ENCODE results near the gene MBOAT1.

Gene MBOAT1

GRCh38 chr6:20170455-20171148, 41.7 kb downstream of the MBOAT1 start:
- Histone ChIP-seq H3K9me3 (ENCODE audit: control insufficient read depth, insufficient read depth, low read depth, low read length) (no peaks in the 10 kb centered on the region), H3K4me3 (ENCODE audit: low read depth, low read length) (no peak overlapping the region), H3K36me3 (ENCODE audit: control insufficient read depth in 2 of 2, insufficient read depth in 1 of 2, low read length in 2 of 2) (no peaks in the 10 kb centered on the region), H3K27ac (ENCODE audit: extremely low read depth, low read depth, low read length) (no peak overlapping the region), H3K4me1 (ENCODE audit: control insufficient read depth, insufficient read depth, low read length) (no peaks in the 10 kb centered on the region)
- CTCF ChIA-PET, result interaction anchor here (1.3 kb wide), 1 partner anchor 44 kb away, joined by 4 read pairs; no protein-coding TSS in a partner anchor
- POLR2A ChIA-PET, result no interaction called here
- TF ChIP-seq ZNF324 (tag by site-specific recombination; IDR thresholded peaks at IDR 0.05), result no peak
- no peak for TF ChIP-seq REST (tag by site-specific recombination; IDR thresholded peaks at IDR 0.05)
- no peak for TF ChIP-seq BCL6B (tag by site-specific recombination; IDR thresholded peaks at IDR 0.05)
- TF ChIP-seq ZNF24 (tag by site-specific recombination; IDR thresholded peaks at IDR 0.05), result 0 out of 2 replicates have a peak, but pooled peaks have one; percentile 35
- TF ChIP-seq ZNF10 (tag by site-specific recombination; IDR thresholded peaks at IDR 0.05), result no peak
- TF ChIP-seq ZSCAN16 (tag by site-specific recombination; IDR thresholded peaks at IDR 0.05), result no peak
- no peak for TF ChIP-seq ZSCAN30 (tag by site-specific recombination; IDR thresholded peaks at IDR 0.05)

GRCh38 chr6:20169786-20170185, 42.5 kb downstream of the MBOAT1 start:
- Histone ChIP-seq H3K4me1 (ENCODE audit: control insufficient read depth, insufficient read depth, low read length) (no peaks in the 10 kb centered on the region), H3K27ac (ENCODE audit: extremely low read depth, low read depth, low read length) (no peak overlapping the region), H3K9me3 (ENCODE audit: control insufficient read depth, insufficient read depth, low read depth, low read length) (no peaks in the 10 kb centered on the region), H3K36me3 (ENCODE audit: control insufficient read depth in 2 of 2, insufficient read depth in 1 of 2, low read length in 2 of 2) (no peaks in the 10 kb centered on the region), H3K4me3 (ENCODE audit: low read depth, low read length) (no peak overlapping the region)
- POLR2A ChIA-PET, result no interaction called here
- TF ChIP-seq ZNF677 (tag by site-specific recombination; IDR thresholded peaks at IDR 0.05) (no peak), ZNF580 (tag by site-specific recombination; IDR thresholded peaks at IDR 0.05) (no peak), SCRT2 (tag by site-specific recombination; IDR thresholded peaks at IDR 0.05) (no peak), KLF7 (tag by site-specific recombination; IDR thresholded peaks at IDR 0.05; ENCODE audit: borderline replicate concordance) (no peak), ZSCAN5A (tag by site-specific recombination; IDR thresholded peaks at IDR 0.05) (no peak), ELK4 (IDR thresholded peaks at IDR 0.05; ENCODE audit: borderline replicate concordance, low read depth, low read length) (no peak), ZNF670 (tag by site-specific recombination; IDR thresholded peaks at IDR 0.05; ENCODE audit: low read depth) (no peak), ZNF548 (tag by site-specific recombination; IDR thresholded peaks at IDR 0.05) (no peak)
- CTCF ChIA-PET, result no interaction called here

Data from HEK293 (cell line).